Activated CD8-positive, alpha-beta memory T cell treated with anti-CD3 and anti-CD28 coated beads for 1 hour (primary cell): ENCODE results near the gene SH3PXD2A.

Source experiments
- DNase-seq, 2 donors: peaks; one replicate each; pipeline ENCODE4 v3.0.0-alpha.2; 2020; ENCODE audit warnings: low read depth in 1 of 2; ENCODE audit errors: extremely low read depth in 1 of 2

The SH3PXD2A gene

GRCh38 chr10:103595933-103596726 is 259.2 kb downstream of the SH3PXD2A start:
- DNase-seq = no peak

DNA sequence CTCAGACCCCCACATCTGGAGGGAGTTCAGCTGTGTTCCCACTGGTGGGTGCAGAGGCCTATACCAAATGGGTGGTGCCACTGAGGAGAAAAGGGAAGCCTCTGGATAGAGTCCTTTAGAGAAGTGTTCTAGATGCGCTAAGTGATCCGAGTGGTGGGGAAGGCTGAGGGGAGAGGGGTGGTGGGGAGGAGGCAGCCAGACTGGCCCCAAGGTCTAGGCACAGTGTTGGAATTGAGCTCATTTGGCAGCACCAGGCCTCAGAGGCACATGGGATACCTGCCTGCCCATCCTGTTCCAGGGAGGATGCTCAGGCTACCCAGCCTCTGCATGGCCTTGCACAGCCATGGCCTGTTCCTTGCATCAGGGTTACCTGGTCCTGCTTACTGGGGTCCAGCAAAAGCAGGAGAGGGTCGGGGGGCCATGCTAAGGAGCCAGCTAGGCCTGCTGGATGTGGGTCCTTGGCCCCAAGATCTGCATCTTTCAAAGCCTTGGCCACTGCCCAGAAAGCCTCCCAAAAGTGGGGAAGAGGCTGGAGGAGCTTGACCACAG is 262.3 kb downstream of the SH3PXD2A start:
- no peak for DNase-seq

DNA sequence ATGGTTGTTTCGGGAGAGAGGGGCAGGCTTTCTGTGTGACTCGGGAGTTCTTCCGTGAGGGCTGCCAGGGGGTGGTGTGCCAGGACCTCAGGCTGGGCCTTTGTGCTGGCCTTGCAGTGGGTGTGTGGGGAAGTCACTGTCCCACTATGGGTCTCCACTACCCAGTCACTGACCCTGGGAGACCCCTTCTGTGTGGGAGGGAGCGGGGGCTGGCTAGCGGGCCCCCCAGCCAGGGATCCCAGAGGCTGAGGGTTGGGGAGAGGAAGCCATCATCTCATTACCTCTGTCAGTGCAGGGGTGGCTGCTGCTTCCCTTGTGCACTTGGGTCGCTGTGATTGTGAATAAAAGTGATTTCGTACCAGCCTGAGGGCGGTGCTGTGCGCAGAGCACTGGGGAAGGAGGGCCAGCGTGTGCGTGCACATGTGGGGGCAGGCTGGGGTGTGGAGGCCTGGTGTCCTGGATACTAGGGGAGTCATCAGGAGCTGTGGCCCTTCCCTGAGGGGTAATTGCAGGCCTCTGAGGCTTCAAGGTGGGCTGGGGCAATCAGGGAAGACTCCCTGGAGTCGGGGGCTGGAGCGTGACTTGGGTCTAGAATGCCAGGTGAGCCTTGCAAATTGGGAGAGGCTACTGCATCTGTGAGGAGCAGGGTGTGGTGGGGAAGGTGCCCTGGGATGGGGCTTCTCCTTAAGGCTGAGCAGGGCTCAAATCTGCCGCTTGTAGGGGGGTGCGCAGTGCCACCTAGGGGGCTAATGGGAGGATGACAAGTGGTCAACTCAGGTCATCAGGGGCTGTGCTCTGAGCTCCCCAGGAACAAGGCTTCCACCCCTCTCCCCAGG is 263.0 kb downstream of the SH3PXD2A start:
- peak in 1 of 2 donors; percentile 9 for DNase-seq

DNA sequence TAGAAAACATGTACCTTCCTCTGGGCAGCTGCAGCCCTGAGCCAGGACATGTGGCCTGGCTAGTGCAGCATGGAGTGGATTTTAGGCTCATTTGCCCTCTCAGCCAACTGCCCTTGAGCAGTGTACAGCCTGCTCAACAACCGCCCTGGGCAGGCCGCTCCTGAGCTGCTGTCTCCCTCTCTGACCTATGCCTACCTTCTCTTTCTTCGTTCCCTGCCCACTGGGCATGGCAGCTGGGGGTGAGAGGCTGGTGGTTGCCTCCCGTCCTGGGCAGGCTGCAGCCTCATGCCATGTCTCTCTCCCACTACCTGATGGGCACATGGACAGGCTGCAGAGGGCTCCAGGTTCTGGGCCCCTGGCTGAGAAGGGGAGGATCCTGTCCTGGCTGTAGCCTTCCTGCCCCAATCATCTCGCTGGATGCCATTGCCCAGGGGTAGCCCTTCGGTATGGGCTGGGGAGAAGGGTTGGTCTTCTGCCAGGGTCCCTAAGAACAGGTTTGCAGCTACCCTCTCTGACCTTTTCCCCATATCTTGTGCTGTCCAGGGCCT is 264.6 kb downstream of the SH3PXD2A start:
- DNase-seq = no peak

DNA sequence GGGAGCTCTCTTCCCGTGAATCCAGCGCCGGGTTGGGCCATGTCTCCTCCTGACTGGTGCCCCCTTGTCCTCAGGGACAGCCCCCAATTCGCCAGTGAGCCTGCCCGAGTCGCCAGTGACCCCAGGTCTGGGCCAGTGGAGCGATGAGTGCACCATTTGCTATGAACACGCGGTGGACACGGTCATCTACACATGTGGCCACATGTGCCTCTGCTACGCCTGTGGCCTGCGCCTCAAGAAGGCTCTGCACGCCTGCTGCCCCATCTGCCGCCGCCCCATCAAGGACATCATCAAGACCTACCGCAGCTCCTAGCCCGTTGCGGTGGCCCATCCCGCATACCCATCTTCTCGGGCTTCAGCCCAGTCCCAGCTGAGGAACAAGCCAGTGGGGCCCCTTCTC is 265.3 kb downstream of the SH3PXD2A start:
- no peak for DNase-seq

- no peak for DNase-seq
These were observed 266.2 kb downstream of the SH3PXD2A start for GRCh38 chr10:103589074-103589630.

DNA sequence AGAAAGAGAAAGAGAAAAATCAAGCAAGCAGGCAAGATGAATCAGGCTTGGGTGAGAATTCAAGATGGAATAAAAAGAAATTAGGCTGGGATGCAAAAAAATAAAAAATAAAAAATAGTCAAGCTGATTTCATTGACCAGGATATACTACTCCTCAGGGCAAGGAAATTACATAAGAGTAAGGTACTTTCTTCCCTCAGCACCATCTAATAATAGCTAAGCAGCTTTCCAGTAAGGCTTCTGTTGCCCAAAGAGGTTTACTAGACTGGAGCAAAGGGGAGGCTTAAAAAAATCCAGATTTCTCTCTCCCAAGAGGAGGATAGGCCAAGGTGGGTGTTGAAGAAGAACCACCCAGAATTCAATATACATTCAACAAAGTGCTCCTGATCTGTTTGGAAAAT is 268.3 kb downstream of the SH3PXD2A start:
- DNase-seq = no peak

GRCh38 chr10:103585011-103585405 is 270.4 kb downstream of the SH3PXD2A start:
- no peak for DNase-seq

GRCh38 chr10:103584216-103585010 is 271.0 kb downstream of the SH3PXD2A start:
- peak in 1 of 2 donors; percentile 51 for DNase-seq

DNA sequence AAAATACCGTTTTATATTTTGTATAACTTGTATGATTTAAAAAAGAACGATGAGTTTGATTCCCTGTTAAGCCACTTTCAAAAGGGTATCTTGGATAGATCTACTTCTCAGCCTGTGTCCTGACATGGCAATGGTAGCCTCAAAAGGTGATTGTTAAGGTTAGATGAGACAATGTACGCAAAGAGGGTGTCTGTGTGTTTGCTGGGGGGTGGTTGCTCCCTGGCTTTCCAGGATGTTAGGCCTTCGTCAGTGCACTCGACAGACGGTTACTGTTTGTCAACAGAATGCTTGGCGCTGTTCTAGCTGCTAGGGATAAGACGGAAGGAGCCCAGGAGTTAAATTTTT is 271.5 kb downstream of the SH3PXD2A start:
- DNase-seq = no peak

GRCh38 chr10:103582331-103583123 is 272.8 kb downstream of the SH3PXD2A start:
- DNase-seq = no peak

DNA sequence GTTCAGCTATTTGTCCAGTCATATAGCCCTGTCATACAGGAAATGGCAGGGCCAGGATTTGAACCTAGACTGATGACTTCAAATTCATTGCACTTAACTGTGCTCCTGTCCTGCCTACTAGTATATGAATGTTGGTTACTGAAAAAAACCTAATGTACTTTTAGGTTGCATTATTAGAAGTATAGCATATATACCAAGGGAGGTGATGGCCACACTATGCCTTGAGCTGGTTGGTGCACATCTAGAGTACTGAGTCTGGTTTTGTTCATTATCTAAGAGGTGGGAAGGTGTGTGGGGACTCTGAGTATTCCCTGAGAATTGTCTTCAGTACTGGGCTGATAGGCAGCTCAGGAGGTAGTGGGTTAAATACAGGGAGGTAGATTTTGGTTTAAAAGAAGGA is 273.9 kb downstream of the SH3PXD2A start:
- no peak for DNase-seq

- no peak for DNase-seq
These were observed 274.9 kb downstream of the SH3PXD2A start for GRCh38 chr10:103580430-103580829.

DNA sequence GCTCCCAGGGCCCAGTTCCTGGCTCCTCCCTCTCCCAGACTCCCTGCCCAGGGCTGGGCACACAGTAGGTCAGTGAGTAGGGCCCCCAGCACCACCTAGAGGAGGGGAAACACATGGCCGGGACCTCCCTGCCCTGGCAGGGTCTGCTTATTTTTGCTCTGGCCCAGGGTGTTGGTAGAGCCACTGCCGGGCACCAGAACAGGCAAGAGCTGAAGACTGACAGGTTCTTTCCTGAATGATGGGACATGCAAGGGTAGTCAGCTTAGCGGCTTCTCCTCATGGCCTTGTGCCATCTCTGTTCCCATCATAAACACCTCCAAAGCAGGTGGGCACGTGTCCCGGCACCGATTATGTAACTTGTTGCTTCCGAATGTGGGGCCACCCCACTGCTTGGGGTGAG is 275.4 kb downstream of the SH3PXD2A start:
- no peak for DNase-seq

- DNase-seq = no peak
These were observed 276.5 kb downstream of the SH3PXD2A start for GRCh38 chr10:103578782-103579382.

DNA sequence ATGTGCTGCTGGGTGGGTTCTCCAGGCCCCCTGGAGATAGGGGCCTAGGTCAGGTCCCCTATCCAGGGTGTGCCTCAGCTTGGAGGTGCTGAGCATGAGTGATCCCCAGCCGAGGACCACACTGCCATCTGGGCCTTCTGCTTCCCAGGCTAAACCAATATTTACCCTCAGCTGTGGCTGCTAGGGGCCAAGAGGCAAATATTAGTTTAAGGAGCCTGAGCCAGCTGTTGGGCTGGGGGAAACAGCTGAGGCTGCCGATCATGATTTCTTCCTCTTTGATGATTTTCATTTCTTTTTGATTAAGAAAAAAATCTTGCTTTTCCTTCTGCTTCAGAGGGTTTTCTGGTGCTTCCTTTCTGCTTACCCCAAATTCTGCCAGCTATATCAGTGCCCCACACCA is 278.5 kb downstream of the SH3PXD2A start:
- no peak for DNase-seq

DNA sequence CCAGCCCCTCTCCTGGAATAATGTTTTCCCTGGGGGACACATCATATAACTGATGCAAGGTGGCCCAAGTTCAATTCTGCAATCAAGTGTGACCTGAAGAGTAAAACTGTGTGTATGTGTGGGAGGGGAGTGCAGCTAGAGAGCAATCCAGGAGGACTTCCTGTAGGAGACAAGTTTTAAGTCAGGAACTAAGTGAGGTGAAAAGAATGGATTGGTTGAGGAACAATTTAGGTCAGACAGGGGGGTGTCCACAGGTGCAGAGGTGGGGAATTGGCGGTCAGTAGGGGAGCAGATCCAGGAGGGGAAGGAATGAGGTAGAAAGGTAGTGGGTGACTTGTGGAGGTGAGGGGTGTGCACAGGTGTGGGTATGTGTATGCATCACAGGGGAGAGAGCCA is 279.3 kb downstream of the SH3PXD2A start:
- no peak for DNase-seq

DNA sequence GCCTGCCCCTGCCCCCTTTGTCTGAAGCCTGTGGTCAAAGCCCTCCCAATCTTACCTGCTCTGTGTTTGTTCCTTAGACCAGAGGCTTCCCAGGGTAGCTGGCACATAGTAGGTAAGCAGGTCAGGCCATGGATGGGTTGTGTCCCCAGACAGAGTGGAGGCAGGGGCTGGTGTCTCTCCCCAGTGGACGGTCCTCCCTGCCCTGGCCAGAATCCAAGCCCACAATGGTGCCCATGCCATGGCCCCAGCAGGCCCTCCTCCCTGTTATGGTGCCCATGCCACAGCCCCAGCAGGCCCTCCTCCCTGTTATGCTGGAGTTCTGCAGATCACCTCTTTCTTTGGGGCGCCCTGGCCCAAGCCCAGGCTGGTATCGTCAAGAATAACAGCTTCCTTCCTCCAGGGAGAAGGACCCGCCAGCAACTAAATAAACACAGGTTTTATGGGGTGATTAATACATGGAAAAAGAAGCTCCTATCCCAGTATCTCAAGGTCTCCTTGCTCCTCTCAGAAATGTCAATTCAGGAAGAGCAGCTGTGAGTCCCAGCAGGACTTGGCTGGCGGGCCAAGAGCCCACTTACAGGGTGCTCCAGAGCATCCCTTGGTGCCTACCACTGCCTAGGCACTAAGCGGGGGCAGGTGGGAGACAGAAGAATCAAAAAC is 279.8 kb downstream of the SH3PXD2A start:
- no peak for DNase-seq
